HCT116 (cell line): Measurements from ENCODE around the gene COL18A1. TPM values are rescaled to one million over a fixed set of nuclear protein-coding genes. Genes with fewer than 3 reads are reported as not detected.

Experiments
- ATAC-seq: fragments of 200-7000 bp; cut with Tn5 transposase; 2 replicates; pipeline ENCODE4 v1.9.1; 2020; ENCODE audit warnings: mild to moderate bottlenecking, moderate library complexity
- BruUV-seq: library from RNA; stranded (reverse); fragments of 400-500 nt; replicated peaks from 2 replicates; lab custom pipeline; 2021; lab: Mats Ljungman, UMichigan
- CTCF ChIA-PET: fragments of 300-600 bp; sonication (Branson Sonifier 250); formaldehyde crosslinking; loops from one replicate; lab custom pipeline; 2021; ENCODE audit warnings: antibody characterized with exemption; lab: Charles Lee
- POLR2A ChIA-PET: fragments of 300-600, 350-600 bp; sonication (Branson Sonifier 250); formaldehyde crosslinking; loops from one replicate; lab custom pipeline; 2021; ENCODE audit warnings: antibody characterized with exemption; lab: Charles Lee
- RAD21 ChIA-PET, 2 experiments: fragments of 300-600 bp; sonication (Branson Sonifier 250); formaldehyde crosslinking; loops; one replicate each; lab custom pipeline; 2023; ENCODE audit warnings: low total read pairs in 2 of 2; ENCODE audit not compliant: uncharacterized antibody in 2 of 2, unreplicated experiment in 2 of 2, low non-redundant PET in 1 of 2; lab: Charles Lee
- DNase-seq: peaks from one replicate; pipeline ENCODE4 v3.0.0-alpha.2; 2010; ENCODE audit warnings: low read depth, low spot score
- H2AFZ ChIP-seq: fragments of 200-600 bp; shearing (Covaris generic), sonication (generic); 2 replicates; pipeline ENCODE4 v1.6.1; 2017; ENCODE audit warnings: low read depth, mixed run types, mixed read lengths, antibody characterized with exemption, low read length; ENCODE audit not compliant: poor library complexity, severe bottlenecking
- H3K27ac ChIP-seq: 2 replicates; pipeline ENCODE4 v1.5.1; 2012; ENCODE audit warnings: low read depth, low read length
- H3K27me3 ChIP-seq: fragments of 200-600 bp; sonication (generic); 2 replicates; pipeline ENCODE4 v1.6.1; 2016; ENCODE audit warnings: mixed run types, low read length, mixed read lengths; ENCODE audit not compliant: insufficient read depth
- H3K36me3 ChIP-seq, 2 experiments: fragments of 200-500 bp in 1 of 2; fragments of 200-600 bp in 1 of 2; sonication (Bioruptor generic) in 1 of 2; sonication (generic) in 1 of 2; 2 replicates each; pipeline versions ENCODE4 v1.5.1 to v1.6.1; 2014 to 2016; ENCODE audit warnings: low read length in 2 of 2, inconsistent platforms in 1 of 2, mixed read lengths in 1 of 2, mixed run types in 1 of 2; ENCODE audit not compliant: insufficient read depth in 2 of 2, control insufficient read depth in 1 of 2
- H3K4me1 ChIP-seq, 2 experiments: fragments of 200-600 bp in 1 of 2; sonication (generic) in 1 of 2; 2 replicates each; pipeline versions ENCODE4 v1.5.1 to v1.6.1; 2012 to 2017; ENCODE audit warnings: low read length in 2 of 2, inconsistent platforms in 1 of 2, mild to moderate bottlenecking in 1 of 2, mixed read lengths in 1 of 2, mixed run types in 1 of 2, moderate library complexity in 1 of 2; ENCODE audit not compliant: insufficient read depth in 2 of 2, control insufficient read depth in 1 of 2
- H3K4me2 ChIP-seq: fragments of 200-600 bp; sonication (generic); 2 replicates; pipeline ENCODE4 v1.6.1; 2017; ENCODE audit warnings: mixed run types, low read length, mixed read lengths
- H3K4me3 ChIP-seq, 2 experiments: fragments of 200-600 bp in 1 of 2; sonication (generic) in 1 of 2; replicated peaks in 1 of 2; 2 replicates each; pipeline ENCODE4 v1.5.1; 2011 to 2016; ENCODE audit warnings: low read length in 2 of 2, control low read depth in 1 of 2, low read depth in 1 of 2, mild to moderate bottlenecking in 1 of 2, mixed read lengths in 1 of 2, mixed run types in 1 of 2
- H3K79me2 ChIP-seq: fragments of 200-600 bp; sonication (generic); 2 replicates; pipeline ENCODE4 v1.6.1; 2017; ENCODE audit warnings: mild to moderate bottlenecking, mixed run types, low read length, moderate library complexity, mixed read lengths; ENCODE audit not compliant: insufficient read depth
- H3K9ac ChIP-seq: fragments of 200-600 bp; sonication (generic); 2 replicates; pipeline ENCODE4 v1.6.1; 2016; ENCODE audit warnings: low read length, mixed read lengths
- H3K9me2 ChIP-seq: fragments of 200-600 bp; sonication (generic), shearing (Covaris generic); 2 replicates; pipeline ENCODE4 v1.6.1; 2017; ENCODE audit warnings: mixed run types, mild to moderate bottlenecking, moderate library complexity; ENCODE audit not compliant: insufficient read depth
- H3K9me3 ChIP-seq, 2 experiments: fragments of 200-500 bp in 1 of 2; fragments of 200-600 bp in 1 of 2; sonication (Bioruptor generic) in 1 of 2; sonication (generic) in 1 of 2; 2 replicates each; pipeline ENCODE4 v1.6.1; 2014 to 2017; ENCODE audit warnings: low read length in 2 of 2, mixed read lengths in 2 of 2, inconsistent platforms in 1 of 2, low read depth in 1 of 2, mild to moderate bottlenecking in 1 of 2, mixed run types in 1 of 2, moderate library complexity in 1 of 2; ENCODE audit not compliant: control insufficient read depth in 1 of 2, insufficient read depth in 1 of 2
- H4K20me1 ChIP-seq: fragments of 200-600 bp; sonication (generic), shearing (Covaris generic); 2 replicates; pipeline ENCODE4 v1.6.1; 2017; ENCODE audit warnings: mixed run types, mild to moderate bottlenecking, moderate library complexity; ENCODE audit not compliant: insufficient read depth
- CBX3 ChIP-seq: IDR thresholded peaks from 2 replicates; pipeline ENCODE4 v1.6.1; 2012; ENCODE audit warnings: low read depth
- CEBPB ChIP-seq: IDR thresholded peaks from 2 replicates; pipeline ENCODE4 v1.6.1; 2012; ENCODE audit warnings: low read depth
- EGR1 ChIP-seq: IDR thresholded peaks from 2 replicates; pipeline ENCODE4 v1.6.1; 2012; ENCODE audit warnings: low read depth
- EZH2 ChIP-seq: fragments of 200-600 bp; sonication (generic); IDR thresholded peaks from 2 replicates; pipeline ENCODE4 v1.6.1; 2017; ENCODE audit warnings: antibody characterized with exemption, mixed run types
- EZH2phosphoT487 ChIP-seq: fragments of 200-600 bp; IDR thresholded peaks from 2 replicates; pipeline ENCODE4 v1.6.1; 2018; ENCODE audit warnings: antibody characterized with exemption, borderline replicate concordance
- FOSL1 ChIP-seq: IDR thresholded peaks from 2 replicates; pipeline ENCODE4 v1.6.1; 2012; ENCODE audit warnings: low read depth
- JUND ChIP-seq: IDR thresholded peaks from 2 replicates; pipeline ENCODE4 v1.6.1; 2012
- MAX ChIP-seq: IDR thresholded peaks from 2 replicates; pipeline ENCODE4 v1.6.1; 2012
- POLR2A ChIP-seq: IDR thresholded peaks from 2 replicates; pipeline ENCODE4 v1.7.0; 2011; ENCODE audit warnings: borderline replicate concordance; ENCODE audit not compliant: insufficient read depth, insufficient read length; ENCODE audit errors: extremely low read depth
- POLR2AphosphoS5 ChIP-seq: IDR thresholded peaks from 2 replicates; pipeline ENCODE4 v1.6.1; 2011; ENCODE audit warnings: mild to moderate bottlenecking, low read depth, low read length, moderate library complexity
- RAD21 ChIP-seq: IDR thresholded peaks from 2 replicates; pipeline ENCODE4 v1.6.1; 2012; ENCODE audit warnings: low read depth, mild to moderate bottlenecking
- REST ChIP-seq: IDR thresholded peaks from 2 replicates; pipeline ENCODE4 v1.6.1; 2012; ENCODE audit warnings: low read depth
- SIN3A ChIP-seq: IDR thresholded peaks from 2 replicates; pipeline ENCODE4 v1.6.1; 2012; ENCODE audit warnings: low read depth
- SP1 ChIP-seq: IDR thresholded peaks from 2 replicates; pipeline ENCODE4 v1.6.1; 2012; ENCODE audit warnings: low read depth
- SRF ChIP-seq: IDR thresholded peaks from 2 replicates; pipeline ENCODE4 v1.6.1; 2012; ENCODE audit warnings: low read depth
- YY1 ChIP-seq: IDR thresholded peaks from 2 replicates; pipeline ENCODE4 v1.6.1; 2011; ENCODE audit warnings: low read length, low read depth, moderate library complexity, mild to moderate bottlenecking; ENCODE audit not compliant: insufficient replicate concordance; ENCODE audit errors: extremely low read depth
- ZBTB33 ChIP-seq: IDR thresholded peaks from 2 replicates; pipeline ENCODE4 v1.6.1; 2011; ENCODE audit warnings: mild to moderate bottlenecking, low read length, moderate library complexity; ENCODE audit not compliant: insufficient replicate concordance; ENCODE audit errors: extremely low read depth
- ZFX ChIP-seq: fragments of 450-650 bp; IDR thresholded peaks from 2 replicates; pipeline ENCODE4 v1.6.1; 2017
- intact Hi-C: fragments of 100-400 bp; cut with micrococcal nuclease; formaldehyde crosslinking; loops from 2 replicates; pipeline ENCODE4 v1.10.0; 2022
- total RNA-seq: library from RNA; stranded (reverse); gene quantifications from one replicate; pipeline ENCODE4 v1.2.1, GENCODE V29; 2021; ENCODE audit not compliant: unreplicated experiment

The COL18A1 gene
- total RNA-seq, 1 experiment from 2014 or later: 59.5 TPM

- ATAC-seq: no peak
- TF ChIP-seq MAX (no peak), EZH2phosphoT487 (no peak), POLR2A (no peak), ZFX (no peak), FOSL1 (no peak), CBX3 (no peak), REST (no peak), YY1 (no peak), ZBTB33 (no peak), SIN3A (no peak), SRF (no peak), SP1 (no peak), POLR2AphosphoS5 (no peak), CEBPB (no peak), RAD21 (no peak), EZH2 (no peak), JUND (no peak), EGR1 (no peak)
- RAD21 ChIA-PET: no interaction called here
- Histone ChIP-seq H3K9ac (no peak overlapping the region), H3K79me2 (no peaks in the 10 kb centered on the region), H3K9me2 (no peaks in the 10 kb centered on the region), H3K27ac (no peak overlapping the region), H3K4me2 (no peak overlapping the region), H3K4me3 (no peak overlapping the region), H4K20me1 (no peaks in the 10 kb centered on the region), H3K36me3 (no peaks in the 10 kb centered on the region), H3K27me3 (no peaks in the 10 kb centered on the region), H3K4me1 (peaks cover 3 to 13% of the 10 kb centered on the region in 2 experiments; a peak in 2 of 4 replicates), H3K9me3 (no peaks in the 10 kb centered on the region), H2AFZ (no peak overlapping the region)
- no TSS peak for BruUV-seq
- CTCF ChIA-PET: interaction anchor here (1.7 kb wide), 1 partner anchor 324 kb away, joined by 5 read pairs; no protein-coding TSS in a partner anchor
- POLR2A ChIA-PET: no interaction called here
- no peak for DNase-seq
- intact Hi-C loops: no loop called here
Observed at GRCh38 chr21:45463871-45464270, 58.9 kb downstream of the COL18A1 start.
